ENCODE data around the gene ANXA4. TPM values are rescaled to one million over a fixed set of nuclear protein-coding genes. Genes with fewer than 3 reads are reported as not detected.

The ANXA4 gene
- total RNA-seq, 1 donor from 2014 or later, result 84.5 TPM

DNA sequence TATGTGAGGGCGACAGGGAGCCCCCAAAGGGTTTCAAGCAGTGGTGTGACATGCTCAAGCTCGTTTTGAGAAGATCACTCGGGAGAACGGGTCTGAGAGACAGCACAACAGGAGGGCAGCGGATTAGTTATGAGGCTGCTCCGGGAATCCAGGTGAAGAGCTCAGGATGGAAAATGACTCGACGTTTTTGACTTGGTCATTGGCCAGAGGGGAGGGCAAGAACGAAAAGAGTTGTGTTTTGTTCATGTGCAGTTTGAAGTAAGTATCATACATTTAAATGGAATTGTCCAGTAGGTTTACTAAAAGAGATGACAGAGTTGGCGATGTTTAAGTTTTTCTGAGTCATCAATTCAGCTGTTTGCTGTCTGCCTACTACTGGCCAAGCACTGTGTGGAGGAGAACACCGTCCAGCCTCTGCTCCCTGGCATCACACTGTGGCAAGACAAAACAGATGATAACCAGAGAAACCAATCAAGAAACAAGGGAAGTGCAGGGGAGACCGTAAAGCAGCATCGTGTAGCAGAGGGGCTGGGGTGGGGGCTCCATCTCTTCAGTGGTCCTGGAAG, 25.3 kb upstream of the ANXA4 start:
- DNase-seq (ENCODE audit: extremely low spot score, unreplicated experiment), result no peak
- H3K9me3 Mint-ChIP-seq, result no peaks in the 10 kb centered on the region
- H3K4me3 Mint-ChIP-seq, result no peak overlapping the region
- peaks cover 30% of the 10 kb centered on the region for H3K4me1 Mint-ChIP-seq (ENCODE audit: unreplicated experiment)
- H3K36me3 Mint-ChIP-seq, result no peaks in the 10 kb centered on the region
- no peak for TF ChIP-seq CTCF (conservative IDR thresholded peaks at IDR 0.05)
- no peak overlapping the region for H3K27ac Mint-ChIP-seq
- peaks cover 6% of the 10 kb centered on the region for H3K27me3 Mint-ChIP-seq

DNA sequence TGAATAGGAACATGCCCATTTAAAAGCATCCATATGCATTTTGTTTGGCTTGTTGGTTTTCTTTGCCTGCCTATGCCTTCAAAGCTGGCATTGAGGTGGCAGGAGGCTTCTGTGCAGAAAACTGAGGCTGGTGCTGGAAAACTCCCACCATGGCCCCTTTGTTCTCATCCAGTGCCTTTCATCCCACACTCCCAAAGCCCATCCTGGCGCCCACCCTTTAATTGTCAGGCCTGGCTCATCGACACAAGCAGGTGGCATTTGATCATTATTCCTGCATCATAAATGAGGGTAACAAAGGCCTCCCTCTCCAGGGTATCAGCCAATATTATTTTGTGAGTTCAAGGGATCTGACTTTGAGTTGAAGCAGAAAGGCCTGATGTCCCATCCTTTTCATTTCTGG, 24.7 kb upstream of the ANXA4 start:
- Mint-ChIP-seq H3K9me3 (no peaks in the 10 kb centered on the region), H3K36me3 (no peaks in the 10 kb centered on the region), H3K27me3 (peaks cover 5% of the 10 kb centered on the region), H3K27ac (no peak overlapping the region), H3K4me1 (ENCODE audit: unreplicated experiment) (peaks cover 30% of the 10 kb centered on the region), H3K4me3 (no peak overlapping the region)
- no peak for TF ChIP-seq CTCF (conservative IDR thresholded peaks at IDR 0.05)
- DNase-seq (ENCODE audit: extremely low spot score, unreplicated experiment), result no peak

GRCh38 chr2:69717861-69718273, 24.1 kb upstream of the ANXA4 start:
- H3K4me1 Mint-ChIP-seq (ENCODE audit: unreplicated experiment), result peaks cover 30% of the 10 kb centered on the region

DNA sequence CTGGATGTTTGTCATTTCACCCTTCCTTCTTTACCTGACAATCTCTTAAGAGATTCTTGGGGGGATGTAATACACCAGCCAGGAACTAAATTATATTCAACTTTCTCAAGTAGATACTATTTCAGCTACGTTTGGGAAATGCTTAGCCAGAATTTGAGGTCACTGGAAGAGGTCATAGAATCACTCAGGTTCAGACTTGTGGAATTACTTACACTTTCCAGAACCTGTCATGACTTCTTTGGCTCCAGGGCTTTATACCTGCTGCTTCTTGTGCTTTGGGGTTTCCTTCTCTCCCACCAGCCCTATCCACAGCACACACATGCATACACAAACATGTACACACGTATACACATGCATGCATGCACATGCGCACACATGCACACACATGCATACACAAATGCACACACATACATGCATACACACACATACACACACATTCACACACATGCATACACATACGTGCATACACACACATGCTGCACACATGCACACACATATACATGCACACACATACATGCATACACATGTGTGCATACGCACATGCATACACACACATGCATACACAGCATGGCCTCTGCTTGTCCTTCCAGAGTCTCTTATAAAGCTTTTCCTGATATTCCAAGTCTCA, 23.5 kb upstream of the ANXA4 start:
- no peaks in the 10 kb centered on the region for H3K36me3 Mint-ChIP-seq
- no peak for TF ChIP-seq CTCF (conservative IDR thresholded peaks at IDR 0.05)
- H3K27ac Mint-ChIP-seq, result no peak overlapping the region
- no peak for DNase-seq (ENCODE audit: extremely low spot score, unreplicated experiment)
- peaks cover 5% of the 10 kb centered on the region for H3K27me3 Mint-ChIP-seq
- no peak overlapping the region for H3K4me3 Mint-ChIP-seq
- H3K9me3 Mint-ChIP-seq, result no peaks in the 10 kb centered on the region
- peaks cover 30% of the 10 kb centered on the region for H3K4me1 Mint-ChIP-seq (ENCODE audit: unreplicated experiment)

More at GRCh38 chr2:69717861-69718273, 24.1 kb upstream of the ANXA4 start:
- Mint-ChIP-seq H3K27me3 (peaks cover 5% of the 10 kb centered on the region), H3K4me3 (no peak overlapping the region), H3K27ac (no peak overlapping the region), H3K9me3 (no peaks in the 10 kb centered on the region), H3K36me3 (no peaks in the 10 kb centered on the region)
- no peak for TF ChIP-seq CTCF (conservative IDR thresholded peaks at IDR 0.05)
- no peak for DNase-seq (ENCODE audit: extremely low spot score, unreplicated experiment)

DNA sequence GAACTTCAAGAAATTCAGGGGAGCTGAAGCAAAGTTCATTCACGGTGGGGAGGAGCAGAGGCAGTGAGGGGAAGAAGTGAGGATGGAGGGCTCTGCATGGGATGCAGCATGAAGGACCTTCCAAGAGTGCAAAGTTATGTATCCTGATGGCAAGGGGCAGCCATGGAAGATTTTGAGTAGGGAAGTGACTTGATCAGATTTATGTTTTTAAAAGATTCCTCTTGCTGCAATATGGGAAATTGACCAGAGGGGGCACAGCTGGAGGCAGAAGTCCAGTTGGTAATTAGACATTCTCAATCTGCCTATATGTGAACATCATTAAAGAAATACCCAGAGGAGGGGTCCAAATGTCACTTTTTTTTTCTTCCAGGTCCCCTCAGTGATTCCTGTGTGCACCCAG, 21.5 kb upstream of the ANXA4 start:
- Mint-ChIP-seq H3K27ac (no peak overlapping the region), H3K36me3 (no peaks in the 10 kb centered on the region), H3K4me3 (no peak overlapping the region), H3K27me3 (no peaks in the 10 kb centered on the region), H3K4me1 (ENCODE audit: unreplicated experiment) (peaks cover 33% of the 10 kb centered on the region), H3K9me3 (no peaks in the 10 kb centered on the region)
- no peak for DNase-seq (ENCODE audit: extremely low spot score, unreplicated experiment)
- peak; percentile 57 for TF ChIP-seq CTCF (conservative IDR thresholded peaks at IDR 0.05)
